K562 (cell line): ENCODE results near the gene RBMS3. TPM values are rescaled to one million over a fixed set of nuclear protein-coding genes. Genes with fewer than 3 reads are reported as not detected.

Experiments
- ATAC-seq: fragments of 200-7000 bp; cut with Tn5 transposase; 3 replicates; pipeline ENCODE4 v1.9.1; 2020; ENCODE audit warnings: moderate library complexity
- BruUV-seq: library from RNA; stranded (reverse); fragments of 400-500 nt; replicated peaks from 2 replicates; lab custom pipeline; 2021; lab: Mats Ljungman, UMichigan
- CTCF ChIA-PET: fragments of 300-600 bp; formaldehyde crosslinking; extraction: SDS; loops from one replicate; lab custom pipeline; 2021; ENCODE audit warnings: low intra/inter-chr PET ratio; lab: Yijun Ruan, JAX
- POLR2A ChIA-PET: fragments of 300-600, 350-650 bp; sonication (Branson Sonifier 250); formaldehyde crosslinking; extraction: SDS; loops from one replicate; lab custom pipeline; 2021; ENCODE audit warnings: antibody characterized with exemption, inconsistent platforms; lab: Yijun Ruan, JAX
- DNase-seq, 4 experiments: peaks; one replicate each; pipeline versions ENCODE4 v3.0.0 to v3.0.0-alpha.2; 2011 to 2018; ENCODE audit warnings: low spot score in 3 of 4, mixed read lengths in 3 of 4; ENCODE audit errors: extremely low read depth in 1 of 4
- FAIRE-seq: peaks from 2 replicates; lab custom pipeline; 2011; peaks lifted over from hg19 to GRCh38; lab: Jason Lieb, UNC
- H2AFZ ChIP-seq: 2 replicates; pipeline ENCODE4 v1.6.0; 2011; ENCODE audit warnings: low read depth, low read length, control low read depth, inconsistent platforms
- H3K27ac ChIP-seq: fragments of 200-600 bp; 3 replicates; pipeline ENCODE4 v1.8.0; 2011; ENCODE audit warnings: low read depth, mild to moderate bottlenecking, control low read depth, inconsistent platforms, low read length, moderate library complexity, mixed read lengths; ENCODE audit errors: extremely low read depth
- H3K27me3 ChIP-seq, 2 experiments: fragments of 300-600 bp in 1 of 2; 2 replicates in 1 of 2; 3 replicates in 1 of 2; pipeline versions ENCODE4 v1.6.0 to v1.8.0; 2011; ENCODE audit warnings: inconsistent platforms in 2 of 2, low read length in 2 of 2, mild to moderate bottlenecking in 1 of 2, mixed read lengths in 1 of 2, moderate library complexity in 1 of 2; ENCODE audit not compliant: control insufficient read depth in 2 of 2, insufficient read depth in 2 of 2
- H3K36me3 ChIP-seq: fragments of 300-600 bp; 3 replicates; pipeline ENCODE4 v1.8.0; 2011; ENCODE audit warnings: mild to moderate bottlenecking, low read length, inconsistent platforms; ENCODE audit not compliant: control insufficient read depth, insufficient read depth
- H3K4me1 ChIP-seq, 2 experiments: fragments of 200-600 bp in 1 of 2; replicated peaks in 1 of 2; 2 replicates in 1 of 2; 3 replicates in 1 of 2; pipeline versions ENCODE4 v1.5.1 to v1.8.0; 2011; ENCODE audit warnings: inconsistent platforms in 2 of 2, low read length in 2 of 2, mild to moderate bottlenecking in 1 of 2, mixed read lengths in 1 of 2, moderate library complexity in 1 of 2; ENCODE audit not compliant: control insufficient read depth in 2 of 2, insufficient read depth in 2 of 2
- H3K4me2 ChIP-seq: 2 replicates; pipeline ENCODE4 v1.6.1; 2011; ENCODE audit warnings: low read length, control low read depth, inconsistent platforms, mixed read lengths; ENCODE audit not compliant: insufficient read depth
- H3K4me3 ChIP-seq: fragments of 200-600 bp; sonication (generic), shearing (Covaris generic); 2 replicates; pipeline ENCODE4 v1.5.1; 2016; ENCODE audit warnings: control low read depth, inconsistent platforms
- H3K79me2 ChIP-seq: fragments of 200-600 bp; 3 replicates; pipeline ENCODE4 v1.8.0; 2011; ENCODE audit warnings: low read length, inconsistent platforms; ENCODE audit not compliant: control insufficient read depth, insufficient read depth
- H3K9ac ChIP-seq, 2 experiments: 2 replicates each; pipeline versions ENCODE4 v1.6.0 to v1.6.1; 2011; ENCODE audit warnings: low read depth in 2 of 2, low read length in 2 of 2, control low read depth in 1 of 2, inconsistent platforms in 1 of 2, mild to moderate bottlenecking in 1 of 2, mixed read lengths in 1 of 2; ENCODE audit not compliant: insufficient read depth in 1 of 2
- H3K9me1 ChIP-seq: one replicate; pipeline ENCODE4 v1.6.0; 2011; ENCODE audit warnings: inconsistent platforms, mild to moderate bottlenecking, low read length, moderate library complexity; ENCODE audit not compliant: control insufficient read depth, insufficient read depth
- H3K9me3 ChIP-seq: replicated peaks from 2 replicates; pipeline ENCODE4 v1.5.1; 2011; ENCODE audit warnings: low read depth, low read length, inconsistent platforms; ENCODE audit not compliant: control insufficient read depth, insufficient read depth
- H4K20me1 ChIP-seq: replicated peaks from 2 replicates; pipeline ENCODE4 v1.6.1; 2011; ENCODE audit warnings: low read length, inconsistent platforms, mixed read lengths; ENCODE audit not compliant: control insufficient read depth, insufficient read depth
- BCL6 ChIP-seq: fragments of 250-450 bp; sonication (Bioruptor Pico); IDR thresholded peaks from 2 replicates; pipeline ENCODE4 v1.4.0; 2020
- EGR1 ChIP-seq: fragments of 450-650 bp; conservative IDR thresholded peaks from 2 replicates; pipeline ENCODE4 v1.6.1; 2017; ENCODE audit warnings: mild to moderate bottlenecking
- GTF2A2 ChIP-seq: IDR thresholded peaks from 2 replicates; pipeline ENCODE4 v1.6.1; 2016; ENCODE audit warnings: mild to moderate bottlenecking, missing genetic modification characterization, missing compliant biosample characterization
- ID3 ChIP-seq, 2 experiments: fragments of 250-450 bp in 1 of 2; fragments of 450-650 bp in 1 of 2; sonication (Bioruptor Pico) in 1 of 2; IDR thresholded peaks; 2 replicates each; pipeline versions ENCODE4 v1.6.1 to v1.8.0; 2016 to 2021; ENCODE audit warnings: mild to moderate bottlenecking in 2 of 2, moderate library complexity in 2 of 2, missing compliant biosample characterization in 1 of 2, missing genetic modification characterization in 1 of 2
- NFIX ChIP-seq: fragments of 250-450 bp; sonication (Bioruptor Pico); IDR thresholded peaks from 2 replicates; pipeline ENCODE4 v1.4.0; 2020; ENCODE audit warnings: low read depth, mild to moderate bottlenecking, moderate library complexity
- POLR2B ChIP-seq: fragments of 450-650 bp; IDR thresholded peaks from 2 replicates; pipeline ENCODE4 v1.6.1; 2018; ENCODE audit warnings: low read depth; ENCODE audit not compliant: partially characterized antibody
- RBM17 ChIP-seq: fragments of 200-400 bp; formaldehyde crosslinking; IDR thresholded peaks from 2 replicates; pipeline ENCODE4 v1.6.1; 2017; ENCODE audit warnings: low read depth, mild to moderate bottlenecking, low read length, borderline replicate concordance
- TAF15 ChIP-seq: fragments of 200-400 bp; formaldehyde crosslinking; IDR thresholded peaks from 2 replicates; pipeline ENCODE4 v1.6.1; 2017; ENCODE audit warnings: mild to moderate bottlenecking, low read depth, low read length, moderate library complexity
- WGBS: fragments of 100-300 bp; shearing (Covaris generic); methylation state at CpG from one replicate; pipeline ENCODE4 v1.1.6; 2016; ENCODE audit warnings: low coverage, mixed read lengths; ENCODE audit not compliant: insufficient coverage; ENCODE audit errors: missing lambda C conversion rate; 5-methylcytosine and 5-hydroxymethylcytosine counted together
- in situ Hi-C: fragments of 300-500 bp; cut with MboI; formaldehyde crosslinking; loops from 4 replicates; pipeline ENCODE4 v1.15.0; 2018; ENCODE audit warnings: inconsistent platforms, mixed read lengths
- intact Hi-C: fragments of 100-400 bp; cut with micrococcal nuclease; formaldehyde crosslinking; loops from 2 replicates; pipeline ENCODE4 v1.14.2; 2022
- polyA plus RNA-seq, 8 experiments: library from polyadenylated mRNA; depleted of rRNA in 4 of 8; stranded (reverse) in 5 of 8; unstranded in 3 of 8; fragments of >200 nt; fragmentation: Nextera tagmentation in 2 of 8; fragmentation: Illumina TruSeq in 1 of 8; extraction: Ambion mirVana in 2 of 8; extraction: Trizol in 1 of 8; gene quantifications; 2 replicates each; pipeline versions ENCODE4 v1.2.1 to v1.2.3, GENCODE V29; 2011 to 2014; ENCODE audit warnings: inconsistent platforms in 1 of 8, missing spikeins in 1 of 8
- total RNA-seq, 7 experiments: library from RNA; depleted of rRNA in 6 of 7; stranded (reverse); fragments of >200 nt in 6 of 7; fragmentation: Illumina TruSeq in 2 of 7; extraction: Trizol in 2 of 7; gene quantifications; 2 replicates each; pipeline versions ENCODE4 v1.2.1 to v1.2.3, GENCODE V29; 2011 to 2021; ENCODE audit warnings: low replicate concordance in 1 of 7
- TF ChIP-seq, protein P1 (sequence below): sonication (generic); formaldehyde crosslinking; IDR thresholded peaks from 2 replicates; pipeline ENCODE4 v1.8.0; 2022; ENCODE audit warnings: missing genetic modification reagents, mild to moderate bottlenecking, borderline replicate concordance

The RBMS3 gene
- total and polyA plus RNA-seq, 9 of the 15 experiments (the other 6 are each of a cell fraction or from before 2014, with no cell fraction given), result 0.20 TPM; not detected in 8

DNA sequence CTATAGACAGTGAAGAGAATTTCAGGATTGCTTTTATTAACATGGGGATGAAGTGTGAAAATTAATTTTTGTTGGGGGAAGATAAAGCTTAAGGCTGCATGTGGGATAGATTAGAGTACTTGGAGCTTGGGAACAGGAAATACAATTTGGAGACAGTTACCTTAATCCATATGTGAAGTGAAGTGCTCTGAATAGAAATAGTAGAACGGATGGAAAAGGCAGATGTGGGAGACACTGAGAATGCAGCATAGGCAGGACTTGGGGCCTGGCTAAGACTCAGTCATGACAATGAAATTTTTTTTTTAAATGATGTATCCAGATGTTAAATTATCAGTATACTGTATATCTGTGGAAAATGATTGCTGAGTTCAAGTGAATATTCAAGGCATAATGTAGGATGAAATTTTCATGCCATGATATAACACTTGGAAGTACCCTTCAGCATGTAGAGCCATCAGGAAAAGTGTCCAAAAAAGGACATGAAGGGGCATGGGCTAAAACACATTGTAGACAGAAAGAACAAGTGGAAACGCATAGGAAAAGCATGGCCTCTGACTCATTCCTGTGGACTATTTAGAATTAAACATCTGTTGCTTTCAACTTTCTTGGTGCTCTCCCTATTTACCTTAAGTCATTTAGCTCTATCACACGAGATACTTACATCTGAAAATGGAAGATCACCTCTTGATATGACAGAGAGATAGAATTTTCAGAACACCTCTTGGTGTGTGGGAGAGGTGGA lies 134.8 kb downstream of the RBMS3 start (continued):
- TF ChIP-seq BCL6 (CRISPR knock-in tag) (no peak), RBM17 (no peak), NFIX (CRISPR knock-in tag) (no peak), EGR1 (no peak), ID3 (CRISPR knock-in tag; IDR thresholded peaks at IDR 0.05) (no peak), ID3 (tag; IDR thresholded peaks at IDR 0.05) (no peak), GTF2A2 (tag) (no peak)
- TF ChIP-seq, protein P1, sequence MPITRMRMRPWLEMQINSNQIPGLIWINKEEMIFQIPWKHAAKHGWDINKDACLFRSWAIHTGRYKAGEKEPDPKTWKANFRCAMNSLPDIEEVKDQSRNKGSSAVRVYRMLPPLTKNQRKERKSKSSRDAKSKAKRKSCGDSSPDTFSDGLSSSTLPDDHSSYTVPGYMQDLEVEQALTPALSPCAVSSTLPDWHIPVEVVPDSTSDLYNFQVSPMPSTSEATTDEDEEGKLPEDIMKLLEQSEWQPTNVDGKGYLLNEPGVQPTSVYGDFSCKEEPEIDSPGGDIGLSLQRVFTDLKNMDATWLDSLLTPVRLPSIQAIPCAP (CRISPR knock-in tag), result no peak

GRCh38 chr3:29416514-29416913 lies 135.6 kb downstream of the RBMS3 start:
- no peak for ATAC-seq
- TF ChIP-seq POLR2B, result no peak
- TF ChIP-seq TAF15, result no peak
- no peaks in the 10 kb centered on the region for H3K27me3 ChIP-seq
- H2AFZ ChIP-seq, result no peak overlapping the region
- no peak overlapping the region for H3K4me2 ChIP-seq
- no peak for FAIRE-seq
- H3K4me1 ChIP-seq, result no peaks in the 10 kb centered on the region
- no peaks in the 10 kb centered on the region for H3K9me3 ChIP-seq
- in situ Hi-C loops, result no loop called here
- no peaks in the 10 kb centered on the region for H3K9me1 ChIP-seq
- H3K9ac ChIP-seq, result no peak overlapping the region
- WGBS, result 0% methylated on average over 2 of the region's 2 CpGs
- no peaks in the 10 kb centered on the region for H3K36me3 ChIP-seq
- BruUV-seq, result no TSS peak
- ChIA-PET POLR2A (no interaction called here), CTCF (no interaction called here)
- no peak for DNase-seq
- intact Hi-C loops, result no loop called here
- H3K4me3 ChIP-seq, result no peak overlapping the region
- H3K27ac ChIP-seq, result no peak overlapping the region
- no peaks in the 10 kb centered on the region for H3K79me2 ChIP-seq
- no peaks in the 10 kb centered on the region for H4K20me1 ChIP-seq
